ENCODE measurements around the gene ALDH3B2.
"Not testable (repeated sequence)": the region's sequence is repeated elsewhere in the genome, so short reads cannot be mapped to it uniquely, and the experiment has no call there.

The ALDH3B2 gene

DNA sequence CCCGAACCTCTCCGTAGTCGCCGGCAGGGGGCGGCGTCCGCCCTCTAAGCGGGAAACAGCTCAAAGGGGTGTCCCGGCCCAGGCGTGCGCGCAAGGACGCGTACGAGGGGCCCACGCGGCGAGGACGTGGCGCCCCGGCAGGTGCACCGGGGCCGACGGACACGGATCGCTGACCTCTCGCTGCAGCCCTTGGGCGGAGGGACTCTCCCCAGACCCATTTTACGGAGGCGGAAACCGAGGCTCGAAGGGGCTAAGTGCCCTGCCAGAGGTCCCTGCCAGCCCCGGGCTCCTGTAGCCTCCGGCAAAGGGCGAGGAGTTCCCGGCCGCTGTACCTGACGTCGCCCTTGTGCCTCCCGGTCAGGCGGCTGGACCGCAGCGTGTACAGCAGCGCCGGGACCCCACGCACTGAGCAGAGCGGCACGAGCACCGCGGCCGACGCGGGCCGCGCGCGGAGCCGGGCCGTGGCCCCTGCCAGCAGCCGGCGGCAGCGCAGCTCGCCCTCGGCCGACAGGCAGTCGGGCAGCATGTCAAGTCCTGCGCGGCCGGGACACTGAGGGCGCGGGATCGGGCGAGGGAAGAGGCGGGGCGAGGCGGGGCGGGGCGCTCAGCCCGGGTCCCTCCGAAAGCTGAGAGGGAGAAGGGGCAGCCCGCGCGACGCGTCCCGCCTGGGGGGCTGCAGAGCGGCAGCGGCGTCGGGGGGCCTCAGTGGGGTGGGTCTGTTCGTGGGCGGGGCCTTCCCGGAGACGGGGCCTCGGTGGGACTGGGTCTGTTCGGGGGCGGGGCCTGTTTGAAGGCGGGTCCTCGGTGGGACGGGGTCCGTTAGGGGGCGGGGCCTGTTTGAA, 44.8 kb downstream of the ALDH3B2 start, which contains the start of gene NUDT8:
NUDT8 (minus strand) TSS at position 552 of the 842 bp plus-strand sequence; CDS start at position 526, 26 bp downstream.
- DNase-seq (ENCODE audit: low read depth in 2 of 2): peak; percentile 69 to 75

GRCh38 chr11:67628710-67629385, 45.6 kb downstream of the ALDH3B2 start:
- no peak for DNase-seq (ENCODE audit: low read depth in 2 of 2)

DNA sequence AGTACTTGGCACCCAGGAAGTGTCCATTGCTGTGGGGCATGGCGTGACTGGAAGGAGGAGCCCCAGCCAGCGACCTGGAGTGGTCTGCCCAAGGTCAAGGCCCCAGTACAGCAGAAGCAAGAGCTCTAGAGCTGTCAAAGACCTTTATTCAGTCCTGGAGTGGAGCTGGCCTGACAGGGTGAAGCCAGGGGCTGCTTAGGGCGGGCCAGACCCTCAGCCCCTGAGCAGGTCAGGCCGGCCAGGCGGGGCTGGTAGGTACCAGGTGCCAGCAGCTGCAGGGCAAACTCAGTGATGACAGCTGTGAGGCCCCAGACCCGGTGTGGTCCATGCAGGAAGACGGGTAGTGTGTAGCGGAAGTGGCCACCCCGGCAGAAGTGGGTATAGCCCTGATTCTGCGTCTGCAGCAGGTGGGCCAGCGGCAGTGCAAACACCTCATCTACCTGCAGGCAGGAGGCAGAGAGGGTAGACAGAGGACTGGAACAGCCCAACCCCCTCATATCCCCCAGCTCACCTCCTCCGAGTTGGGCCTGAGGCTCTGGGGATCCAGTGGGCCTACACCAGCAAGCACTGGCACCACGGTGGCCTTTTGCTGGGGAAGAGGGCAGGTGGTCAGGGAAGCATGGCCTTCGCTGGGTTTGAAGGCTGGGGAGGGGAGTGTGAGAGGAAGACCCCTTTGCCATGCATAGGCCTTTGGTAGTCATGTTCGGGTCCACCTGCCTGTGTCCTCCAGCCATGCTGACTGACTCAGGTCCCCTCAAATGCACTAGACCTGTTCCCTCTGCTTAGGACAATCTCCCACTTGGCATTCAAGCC, 46.4 kb downstream of the ALDH3B2 start:
- no peak for DNase-seq (ENCODE audit: low read depth in 2 of 2)

- no peak for DNase-seq (ENCODE audit: low read depth in 2 of 2)
Measured at GRCh38 chr11:67627441-67627811, 47.0 kb downstream of the ALDH3B2 start.

DNA sequence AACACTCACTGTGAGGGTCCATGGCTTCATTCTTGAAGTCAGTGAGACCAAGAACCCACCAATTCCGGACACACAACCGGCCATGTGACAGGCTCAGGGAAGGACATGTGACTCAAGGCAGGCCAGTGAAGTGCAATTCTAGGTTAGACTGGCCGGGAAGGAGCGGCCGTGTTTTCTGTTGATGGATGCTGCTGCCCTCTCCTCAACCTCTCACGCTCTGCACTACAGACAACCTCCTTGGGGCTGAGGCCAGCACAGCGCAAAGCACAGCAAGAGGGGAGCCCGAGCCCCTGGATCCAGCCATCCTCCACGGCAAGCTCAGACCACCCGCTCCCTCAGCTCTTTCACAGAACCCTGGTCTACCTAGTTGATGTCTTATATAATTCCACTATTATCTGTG, 47.5 kb downstream of the ALDH3B2 start:
- DNase-seq (ENCODE audit: low read depth in 2 of 2): no peak

DNA sequence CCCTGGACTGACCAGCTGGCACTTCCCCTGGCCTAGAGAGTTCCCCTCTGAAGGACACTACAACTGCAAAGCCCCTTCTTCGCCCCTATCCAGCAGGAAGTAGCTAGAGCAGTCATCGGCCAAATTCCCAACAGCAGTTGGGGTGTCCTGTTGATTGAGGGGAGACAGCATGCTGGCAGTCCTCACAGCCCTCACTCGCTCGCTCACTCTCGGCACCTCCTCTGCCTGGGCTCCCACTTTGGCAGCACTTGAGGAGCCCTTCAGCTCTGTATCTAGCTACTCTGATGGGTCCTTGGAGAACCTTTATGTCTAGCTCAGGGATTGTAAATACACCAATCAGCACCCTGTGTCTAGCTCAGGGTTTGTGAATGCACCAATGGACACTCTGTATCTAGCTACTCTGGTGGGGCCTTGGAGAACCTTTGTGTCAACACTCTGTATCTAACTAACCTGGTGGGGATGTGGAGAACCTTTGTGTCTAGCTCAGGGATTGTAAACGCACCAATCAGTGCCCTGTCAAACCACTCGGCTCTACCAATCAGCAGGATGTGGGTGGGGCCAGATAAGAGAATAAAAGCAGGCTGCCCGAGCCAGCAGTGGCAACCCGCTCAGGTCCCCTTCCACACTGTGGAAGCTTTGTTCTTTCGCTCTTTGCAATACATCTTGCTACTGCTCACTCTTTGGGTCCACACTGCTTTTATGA, 48.1 kb downstream of the ALDH3B2 start:
- not testable (repeated sequence) for DNase-seq (ENCODE audit: low read depth in 2 of 2)

DNA sequence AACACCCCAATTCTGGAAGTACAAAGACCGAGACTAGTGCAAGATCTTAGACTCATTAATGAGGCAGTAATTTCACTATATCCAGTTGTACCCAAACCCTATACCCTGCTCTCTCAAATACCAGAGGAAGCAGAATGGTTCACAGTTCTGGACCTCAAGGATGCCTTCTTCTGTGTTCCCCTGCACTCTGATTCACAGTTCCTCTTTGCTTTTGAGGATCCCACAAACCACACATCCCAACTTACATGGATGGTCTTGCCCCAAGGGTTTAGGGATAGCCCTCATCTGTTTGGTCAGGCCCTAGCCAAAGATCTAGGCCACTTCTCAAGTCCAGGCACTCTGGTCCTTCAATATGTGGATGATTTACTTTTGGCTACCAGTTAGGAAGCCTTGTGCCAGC, 50.6 kb downstream of the ALDH3B2 start:
- DNase-seq (ENCODE audit: low read depth in 2 of 2): not testable (repeated sequence)

DNA sequence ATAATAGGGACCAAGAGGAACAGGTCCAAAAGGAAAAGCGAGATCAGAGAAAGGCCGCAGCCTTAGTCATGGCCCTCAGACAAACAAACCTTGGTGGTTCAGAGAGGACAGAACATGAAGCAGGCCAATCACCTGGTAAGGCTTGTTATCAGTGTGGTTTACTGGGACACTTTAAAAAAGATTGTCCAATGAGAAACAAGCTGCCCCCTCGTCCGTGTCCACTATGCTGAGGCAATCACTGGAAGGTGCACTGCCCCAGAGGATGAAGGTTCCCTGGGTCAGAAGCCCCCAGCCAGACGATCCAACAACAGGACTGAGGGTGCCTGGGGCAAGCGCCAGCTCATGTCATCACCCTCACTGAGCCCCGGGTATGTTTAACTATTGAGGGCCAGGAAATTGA, 51.5 kb downstream of the ALDH3B2 start:
- not testable (repeated sequence) for DNase-seq (ENCODE audit: low read depth in 2 of 2)

- DNase-seq (ENCODE audit: low read depth in 2 of 2): not testable (repeated sequence)
Measured at GRCh38 chr11:67621928-67622327, 52.5 kb downstream of the ALDH3B2 start.

GRCh38 chr11:67620621-67621020, 53.8 kb downstream of the ALDH3B2 start:
- not testable (repeated sequence) for DNase-seq (ENCODE audit: low read depth in 2 of 2)

DNA sequence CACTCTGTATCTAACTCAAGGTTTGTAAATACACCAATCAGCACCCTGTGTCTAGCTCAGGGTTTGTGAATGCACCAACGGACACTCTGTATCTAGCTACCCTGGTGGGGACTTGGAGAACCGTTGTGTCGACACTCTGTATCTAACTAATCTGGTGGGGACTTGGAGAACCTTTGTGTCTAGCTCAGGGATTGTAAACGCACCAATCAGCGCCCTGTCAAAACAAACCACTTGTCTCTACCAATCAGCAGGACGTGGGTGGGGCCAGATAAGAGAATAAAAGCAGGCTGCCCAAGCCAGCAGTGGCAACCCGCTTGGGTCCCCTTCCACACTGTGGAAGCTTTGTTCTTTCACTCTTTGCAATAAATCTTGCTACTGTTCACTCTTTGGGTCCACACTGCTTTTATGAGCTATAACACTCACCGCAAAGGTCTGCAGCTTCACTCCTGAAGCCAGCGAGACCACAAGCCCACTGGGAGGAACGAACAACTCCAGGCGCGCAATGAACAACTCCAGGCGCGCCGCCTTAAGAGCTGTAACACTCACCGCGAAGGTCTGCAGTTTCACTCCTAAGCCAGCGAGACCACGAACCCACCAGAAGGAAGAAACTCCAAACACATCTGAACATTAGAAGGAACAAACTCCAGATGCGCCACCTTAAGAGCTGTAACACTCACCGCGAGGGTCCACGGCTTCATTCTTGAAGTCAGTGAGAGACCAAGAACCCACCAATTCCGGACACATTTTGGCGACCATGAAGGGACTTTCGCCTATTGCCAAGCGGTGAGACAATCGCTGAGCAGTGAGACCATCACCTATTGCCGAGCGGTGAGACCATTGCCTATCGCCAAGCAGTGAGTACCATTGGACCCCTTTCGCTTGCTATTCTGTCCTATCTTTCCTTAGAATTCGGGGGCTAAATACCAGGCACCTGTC, 54.5 kb downstream of the ALDH3B2 start:
- DNase-seq (ENCODE audit: low read depth in 2 of 2): not testable (repeated sequence)

GRCh38 chr11:67618901-67619659, 55.3 kb downstream of the ALDH3B2 start:
- DNase-seq (ENCODE audit: low read depth in 2 of 2): not testable (repeated sequence)

DNA sequence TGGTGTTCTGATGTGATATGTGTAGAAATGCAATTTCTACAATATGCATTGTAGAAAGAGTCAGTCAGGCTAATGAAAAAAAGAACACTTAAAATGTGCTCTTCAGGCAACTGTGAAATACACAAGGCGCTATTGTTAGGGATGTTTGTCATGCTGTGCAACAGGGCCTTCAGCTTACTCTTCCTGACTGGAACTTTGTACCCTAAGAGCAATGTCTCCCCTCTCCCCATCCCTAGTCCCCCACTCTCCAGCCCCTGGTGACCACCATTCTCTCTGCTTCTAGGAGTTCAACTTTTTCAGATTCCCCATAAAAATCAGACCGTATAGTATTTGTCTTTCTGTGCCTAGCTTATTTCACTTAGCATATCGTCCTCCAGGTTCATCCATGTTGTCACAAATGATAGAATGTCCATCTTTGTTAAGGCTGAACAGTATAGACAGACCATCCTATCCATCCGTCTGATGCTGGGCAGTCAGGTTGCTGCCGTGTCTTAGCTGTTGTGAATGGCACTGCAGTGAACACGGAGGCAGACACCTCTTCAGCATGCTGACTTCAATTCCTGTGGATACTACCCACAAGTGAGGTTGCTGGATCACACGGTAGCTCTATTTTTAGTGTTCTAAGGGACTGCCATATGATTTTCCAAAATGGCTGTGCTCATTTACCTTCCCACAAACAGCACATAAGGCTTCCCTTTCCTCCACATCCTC, 57.0 kb downstream of the ALDH3B2 start:
- DNase-seq (ENCODE audit: low read depth in 2 of 2): no peak

- no peak for DNase-seq (ENCODE audit: low read depth in 2 of 2)
Measured at GRCh38 chr11:67616431-67617242, 57.8 kb downstream of the ALDH3B2 start.

GRCh38 chr11:67615728-67616430, 58.5 kb downstream of the ALDH3B2 start:
- DNase-seq (ENCODE audit: low read depth in 2 of 2): no peak

- peak in 1 of 2 donors; percentile 34 for DNase-seq (ENCODE audit: low read depth in 2 of 2)
Measured at GRCh38 chr11:67614730-67615714, 59.4 kb downstream of the ALDH3B2 start.

All from stimulated activated CD4-positive, alpha-beta T cell treated with anti-CD3 and anti-CD28 coated beads, Interleukin-1b, Interleukin-23, amount 100 ng/mL, for 1 hour (primary cell).